HG02798 (cell line): ENCODE measurements around the gene APBB1IP.
"Not testable (repeated sequence)": the region's sequence is repeated elsewhere in the genome, so short reads cannot be mapped to it uniquely, and the experiment has no call there.

ENCODE experiments used
- ATAC-seq: cut with Tn5 transposase; IDR thresholded peaks from one replicate; pipeline ENCODE4 v1.9.1; 2021; ENCODE audit warnings: mild to moderate bottlenecking; ENCODE audit not compliant: unreplicated experiment, poor library complexity

The APBB1IP gene

GRCh38 chr10:26604320-26605093 is 166.4 kb downstream of the APBB1IP start:
- ATAC-seq = not testable (repeated sequence)

GRCh38 chr10:26606389-26606877 is 168.3 kb downstream of the APBB1IP start:
- peak; percentile 72 for ATAC-seq

- ATAC-seq = no peak
These were observed 174.2 kb downstream of the APBB1IP start for GRCh38 chr10:26612151-26612915.
